HepG2 (cell line): ENCODE measurements around the gene TK1. TPM values are rescaled to one million over a fixed set of nuclear protein-coding genes. Genes with fewer than 3 reads are reported as not detected.
A peak's percentile ranks its signal among the peaks of the same experiment; 100 is the strongest.

Source experiments
- ARHGAP35 ChIP-seq: sonication (generic); formaldehyde crosslinking; IDR thresholded peaks from 2 replicates; pipeline ENCODE4 v1.9.0; 2022; ENCODE audit warnings: mild to moderate bottlenecking, inconsistent platforms, moderate library complexity, missing genetic modification reagents, borderline replicate concordance
- CREM ChIP-seq, 2 experiments: sonication (generic) in 1 of 2; formaldehyde crosslinking in 1 of 2; IDR thresholded peaks; 2 replicates each; pipeline versions ENCODE4 v1.4.0 to v1.6.1; 2016 to 2020; ENCODE audit warnings: antibody characterized with exemption in 1 of 2, mild to moderate bottlenecking in 1 of 2, missing genetic modification reagents in 1 of 2
- FOXA1 ChIP-seq, 2 experiments: fragments of 450-650 bp in 1 of 2; sonication (generic) in 1 of 2; formaldehyde crosslinking in 1 of 2; IDR thresholded peaks; 2 replicates each; pipeline versions ENCODE4 v1.4.0 to v1.6.1; 2016 to 2020; ENCODE audit warnings: missing genetic modification reagents in 1 of 2
- FOXO4 ChIP-seq: sonication (generic); formaldehyde crosslinking; conservative IDR thresholded peaks from 2 replicates; pipeline ENCODE4 v1.8.1; 2023; ENCODE audit warnings: missing genetic modification reagents
- HMG20B ChIP-seq: conservative IDR thresholded peaks from 2 replicates; pipeline ENCODE4 v1.6.1; 2016; ENCODE audit warnings: missing genetic modification reagents, missing compliant biosample characterization
- IKZF4 ChIP-seq: sonication (generic); formaldehyde crosslinking; IDR thresholded peaks from 2 replicates; pipeline ENCODE4 v1.5.1; 2020; ENCODE audit warnings: borderline replicate concordance, mild to moderate bottlenecking, low read depth, missing genetic modification reagents; ENCODE audit errors: not compliant biosample characterization
- JUN ChIP-seq: sonication (generic); formaldehyde crosslinking; IDR thresholded peaks from 2 replicates; pipeline ENCODE4 v1.4.0; 2020; ENCODE audit warnings: mild to moderate bottlenecking, missing genetic modification reagents
- NR2F6 ChIP-seq, 2 experiments: IDR thresholded peaks; 2 replicates each; pipeline ENCODE4 v1.6.1; 2016; ENCODE audit warnings: antibody characterized with exemption in 1 of 2, mild to moderate bottlenecking in 1 of 2
- PHF8 ChIP-seq: sonication (generic); formaldehyde crosslinking; IDR thresholded peaks from 2 replicates; pipeline ENCODE4 v1.5.0; 2020; ENCODE audit warnings: missing genetic modification reagents
- PRDM15 ChIP-seq: sonication (generic); formaldehyde crosslinking; IDR thresholded peaks from 2 replicates; pipeline ENCODE4 v1.4.0; 2020; ENCODE audit warnings: missing genetic modification reagents
- SP2 ChIP-seq: sonication (generic); formaldehyde crosslinking; IDR thresholded peaks from 2 replicates; pipeline ENCODE4 v1.5.1; 2020; ENCODE audit warnings: mild to moderate bottlenecking, missing genetic modification reagents
- ZBTB7B ChIP-seq: sonication (generic); formaldehyde crosslinking; IDR thresholded peaks from 2 replicates; pipeline ENCODE4 v1.4.0; 2020; ENCODE audit warnings: missing genetic modification reagents
- ZNF30 ChIP-seq: sonication (generic); formaldehyde crosslinking; IDR thresholded peaks from 2 replicates; pipeline ENCODE4 v1.5.0; 2020; ENCODE audit warnings: mild to moderate bottlenecking, missing genetic modification reagents
- ZNF441 ChIP-seq: sonication (generic); formaldehyde crosslinking; IDR thresholded peaks from 2 replicates; pipeline ENCODE4 v1.7.0; 2021; ENCODE audit warnings: missing genetic modification reagents, borderline replicate concordance
- ZNF687 ChIP-seq: sonication (generic); formaldehyde crosslinking; IDR thresholded peaks from 2 replicates; pipeline ENCODE4 v1.5.1; 2020; ENCODE audit warnings: mild to moderate bottlenecking, missing genetic modification reagents, moderate library complexity
- ZNF773 ChIP-seq: sonication (generic); formaldehyde crosslinking; IDR thresholded peaks from 2 replicates; pipeline ENCODE4 v1.4.0; 2020; ENCODE audit warnings: missing genetic modification reagents, borderline replicate concordance
- ZNF841 ChIP-seq: sonication (generic); formaldehyde crosslinking; IDR thresholded peaks from 2 replicates; pipeline ENCODE4 v1.8.1; 2023; ENCODE audit warnings: missing genetic modification reagents, borderline replicate concordance
- ZSCAN5A ChIP-seq: sonication (generic); formaldehyde crosslinking; IDR thresholded peaks from 2 replicates; pipeline ENCODE4 v1.8.0; 2022; ENCODE audit warnings: mild to moderate bottlenecking, missing genetic modification reagents, borderline replicate concordance
- polyA plus RNA-seq, 8 experiments: library from polyadenylated mRNA; depleted of rRNA in 3 of 8; stranded (reverse) in 7 of 8; unstranded in 1 of 8; fragments of >200 nt; fragmentation: Illumina TruSeq in 4 of 8; extraction: Trizol in 4 of 8; gene quantifications; 2 replicates each; pipeline versions ENCODE4 v1.2.1 to v1.2.3, GENCODE V29; 2011 to 2016; ENCODE audit warnings: low read depth in 4 of 8, missing spikeins in 1 of 8, mixed read lengths in 1 of 8; ENCODE audit not compliant: insufficient read depth in 1 of 8
- total RNA-seq, 5 experiments: library from RNA; depleted of rRNA; stranded (reverse); fragments of >200 nt; fragmentation: Illumina TruSeq; extraction: Trizol; gene quantifications; 2 replicates each; pipeline ENCODE4 v1.2.3, GENCODE V29; 2016; ENCODE audit warnings: low read depth in 1 of 5

The TK1 gene
- total and polyA plus RNA-seq, 2 of the 13 experiments (the other 11 are each of a cell fraction or from before 2014, with no cell fraction given), result 45.0 to 96.0 TPM

- TF ChIP-seq PRDM15 (CRISPR knock-in tag) (no peak), HMG20B (CRISPR knock-in tag) (no peak), ZNF30 (CRISPR knock-in tag) (no peak), JUN (CRISPR knock-in tag) (no peak), FOXA1 (IDR thresholded peaks at IDR 0.05) (no peak), FOXA1 (CRISPR knock-in tag; IDR thresholded peaks at IDR 0.05) (no peak), ZNF687 (CRISPR knock-in tag) (peak; percentile 98), IKZF4 (CRISPR knock-in tag) (no peak), PHF8 (no peak), ARHGAP35 (CRISPR knock-in tag) (no peak; the same call in 1 of the 2 replicates), SP2 (CRISPR knock-in tag) (no peak), FOXO4 (CRISPR knock-in tag) (no peak), ZNF441 (CRISPR knock-in tag) (0 out of 2 replicates have a peak, but pooled peaks have one; percentile 72), ZNF773 (no peak), ZNF841 (CRISPR knock-in tag) (no peak), NR2F6 (IDR thresholded peaks at IDR 0.05) (peak; percentile 53; the same call in 1 of the 2 replicates), NR2F6 (CRISPR knock-in tag; IDR thresholded peaks at IDR 0.05) (peak; percentile 81), CREM (IDR thresholded peaks at IDR 0.05) (no peak), CREM (CRISPR knock-in tag; IDR thresholded peaks at IDR 0.05) (no peak), ZSCAN5A (CRISPR knock-in tag) (no peak), ZBTB7B (CRISPR knock-in tag) (peak; percentile 86)
Measured at GRCh38 chr17:78130437-78131101, 56.3 kb downstream of the TK1 start, which contains the start of gene TMC8 (continued).
